Measurements from ENCODE around the gene ABO.
"Not testable (repeated sequence)": the region's sequence is repeated elsewhere in the genome, so short reads cannot be mapped to it uniquely, and the experiment has no call there.

ABO gene

GRCh38 chr9:133239533-133240090 lies 35.4 kb downstream of the ABO start:
- DNase-seq = no peak

GRCh38 chr9:133238851-133239532 lies 36.0 kb downstream of the ABO start:
- peak; percentile 32 for DNase-seq

GRCh38 chr9:133238272-133238850 lies 36.6 kb downstream of the ABO start:
- DNase-seq = peak; percentile 34

- DNase-seq = no peak
Observed at GRCh38 chr9:133237035-133237731, 37.8 kb downstream of the ABO start.

GRCh38 chr9:133236291-133237034 lies 38.5 kb downstream of the ABO start:
- DNase-seq = not testable (repeated sequence)

GRCh38 chr9:133235549-133236222 lies 39.3 kb downstream of the ABO start:
- DNase-seq = no peak

GRCh38 chr9:133234577-133235322 lies 40.3 kb downstream of the ABO start:
- no peak for DNase-seq

- DNase-seq = no peak
Observed at GRCh38 chr9:133233681-133234432, 41.1 kb downstream of the ABO start.

GRCh38 chr9:133231934-133232568 lies 43.0 kb downstream of the ABO start:
- DNase-seq = not testable (repeated sequence)

- not testable (repeated sequence) for DNase-seq
Observed at GRCh38 chr9:133230514-133230913, 44.5 kb downstream of the ABO start.

- DNase-seq = no peak
Observed at GRCh38 chr9:133230093-133230492, 44.9 kb downstream of the ABO start.

GRCh38 chr9:133228474-133229193 lies 46.4 kb downstream of the ABO start:
- not testable (repeated sequence) for DNase-seq

GRCh38 chr9:133227996-133228395 lies 47.0 kb downstream of the ABO start:
- not testable (repeated sequence) for DNase-seq

- no peak for DNase-seq
Observed at GRCh38 chr9:133227242-133227860, 47.6 kb downstream of the ABO start.

- DNase-seq = no peak
Observed at GRCh38 chr9:133226219-133227171, 48.5 kb downstream of the ABO start.

GRCh38 chr9:133225171-133226011 lies 49.6 kb downstream of the ABO start:
- no peak for DNase-seq

- DNase-seq = no peak
Observed at GRCh38 chr9:133224762-133225161, 50.2 kb downstream of the ABO start.
